Endothelial cell of umbilical vein (primary cell): Measurements from ENCODE around the gene C4orf33. TPM values are rescaled to one million over a fixed set of nuclear protein-coding genes. Genes with fewer than 3 reads are reported as not detected.

ENCODE experiments used
- BruUV-seq: library from RNA; stranded (reverse); fragments of 400-500 nt; replicated peaks from 2 replicates; lab custom pipeline; 2021; lab: Mats Ljungman, UMichigan
- CTCF ChIA-PET: fragments of 300-600, 350-600 bp; sonication (Branson Sonifier 250); formaldehyde crosslinking; loops from one replicate; lab custom pipeline; 2021; ENCODE audit warnings: antibody characterized with exemption, inconsistent platforms; lab: Charles Lee
- POLR2A ChIA-PET: fragments of 300-600, 350-600 bp; sonication (Branson Sonifier 250); formaldehyde crosslinking; loops from one replicate; lab custom pipeline; 2021; ENCODE audit warnings: antibody characterized with exemption, inconsistent platforms; lab: Charles Lee
- DNase-seq: peaks from one replicate; pipeline ENCODE4 v3.0.0-alpha.2; 2011; ENCODE audit warnings: low read depth, low spot score
- FAIRE-seq: peaks from 2 replicates; lab custom pipeline; 2011; peaks lifted over from hg19 to GRCh38; lab: Jason Lieb, UNC
- H2AFZ ChIP-seq: 2 replicates; pipeline ENCODE4 v1.6.0; 2012; ENCODE audit warnings: low read depth, low read length, control low read depth, inconsistent platforms
- H3K27ac ChIP-seq: 2 replicates; pipeline ENCODE4 v1.5.1; 2011; ENCODE audit warnings: low read depth, mild to moderate bottlenecking, control low read depth, low read length, moderate library complexity; ENCODE audit not compliant: insufficient read depth
- H3K27me3 ChIP-seq, 2 experiments: 2 replicates each; pipeline versions ENCODE4 v1.6.0 to v1.6.1; 2011; ENCODE audit warnings: low read length in 2 of 2, mixed read lengths in 1 of 2; ENCODE audit not compliant: control insufficient read depth in 2 of 2, insufficient read depth in 2 of 2
- H3K36me3 ChIP-seq, 2 experiments: 2 replicates in 1 of 2; 3 replicates in 1 of 2; pipeline ENCODE4 v1.5.1; 2011; ENCODE audit warnings: low read length in 2 of 2, mild to moderate bottlenecking in 1 of 2, moderate library complexity in 1 of 2; ENCODE audit not compliant: control insufficient read depth in 2 of 2, insufficient read depth in 2 of 2; ENCODE audit errors: extremely low read depth in 1 of 2
- H3K4me1 ChIP-seq: 3 replicates; pipeline ENCODE4 v1.5.1; 2011; ENCODE audit warnings: mild to moderate bottlenecking, low read length; ENCODE audit not compliant: control insufficient read depth, insufficient read depth; ENCODE audit errors: extremely low read depth
- H3K4me2 ChIP-seq: 2 replicates; pipeline ENCODE4 v1.6.1; 2011; ENCODE audit warnings: low read length, control low read depth, mixed read lengths; ENCODE audit not compliant: insufficient read depth
- H3K4me3 ChIP-seq, 3 experiments: fragments of 200-600 bp in 1 of 3; sonication (generic), shearing (Covaris generic) in 1 of 3; replicated peaks in 1 of 3; 2 replicates each; pipeline ENCODE4 v1.5.1; 2011 to 2016; ENCODE audit warnings: control low read depth in 3 of 3, low read length in 3 of 3, mild to moderate bottlenecking in 2 of 3, inconsistent platforms in 1 of 3, low read depth in 1 of 3, moderate library complexity in 1 of 3; ENCODE audit not compliant: insufficient read depth in 1 of 3
- H3K79me2 ChIP-seq: 2 replicates; pipeline ENCODE4 v1.6.0; 2012; ENCODE audit warnings: low read length, inconsistent platforms; ENCODE audit not compliant: control insufficient read depth, insufficient read depth
- H3K9ac ChIP-seq: replicated peaks from 2 replicates; pipeline ENCODE3; 2011; ENCODE audit warnings: low read length, control low read depth; ENCODE audit not compliant: insufficient read depth; ENCODE audit errors: extremely low read depth
- H3K9me1 ChIP-seq: replicated peaks from 3 replicates; pipeline ENCODE4 v1.6.0; 2011; ENCODE audit warnings: mild to moderate bottlenecking, low read length; ENCODE audit not compliant: control insufficient read depth, insufficient read depth; ENCODE audit errors: extremely low read depth
- H3K9me3 ChIP-seq: replicated peaks from 2 replicates; pipeline ENCODE4 v1.5.1; 2012; ENCODE audit warnings: low read length, inconsistent platforms; ENCODE audit not compliant: control insufficient read depth, insufficient read depth
- H4K20me1 ChIP-seq: replicated peaks from 2 replicates; pipeline ENCODE3; 2011; ENCODE audit warnings: mild to moderate bottlenecking, low read length; ENCODE audit not compliant: control insufficient read depth, insufficient read depth; ENCODE audit errors: extremely low read depth
- EZH2 ChIP-seq: IDR thresholded peaks from 2 replicates; pipeline ENCODE4 v1.6.1; 2012; ENCODE audit warnings: borderline replicate concordance, low read depth, mild to moderate bottlenecking, moderate library complexity, low read length, inconsistent platforms; ENCODE audit not compliant: severe bottlenecking
- FOS ChIP-seq: IDR thresholded peaks from 2 replicates; pipeline ENCODE4 v1.6.1; 2011; ENCODE audit warnings: mild to moderate bottlenecking, low read length, moderate library complexity, borderline replicate concordance; ENCODE audit not compliant: insufficient read depth
- GATA2 ChIP-seq: IDR thresholded peaks from 2 replicates; pipeline ENCODE4 v1.7.0; 2011; ENCODE audit warnings: low read depth, mild to moderate bottlenecking, moderate library complexity, mixed read lengths, low read length; ENCODE audit not compliant: insufficient read length, insufficient read depth
- JUN ChIP-seq: IDR thresholded peaks from 2 replicates; pipeline ENCODE4 v1.6.1; 2011; ENCODE audit warnings: borderline replicate concordance, low read depth; ENCODE audit not compliant: insufficient read length, insufficient read depth
- MYC ChIP-seq: IDR thresholded peaks from one replicate; pipeline ENCODE4 v1.6.1; 2011; ENCODE audit warnings: mild to moderate bottlenecking, low read depth, low read length
- POLR2A ChIP-seq: IDR thresholded peaks from 2 replicates; pipeline ENCODE4 v1.6.1; 2012; ENCODE audit warnings: low read depth, mild to moderate bottlenecking, control low read depth, low read length
- POLR2AphosphoS5 ChIP-seq: IDR thresholded peaks from 2 replicates; pipeline ENCODE4 v1.6.1; 2012; ENCODE audit warnings: low read depth, mild to moderate bottlenecking, control low read depth, low read length, moderate library complexity; ENCODE audit not compliant: insufficient read depth
- dilution Hi-C: fragments of 300-500 bp; cut with MboI; formaldehyde crosslinking; loops from one replicate; pipeline ENCODE4 v1.15.0; 2019; ENCODE audit warnings: low sequenced_read_pairs; ENCODE audit not compliant: extremely low pct_ligation_motif_present
- intact Hi-C: fragments of 100-400 bp; cut with micrococcal nuclease; formaldehyde crosslinking; loops from one replicate; pipeline ENCODE4 v1.10.0; 2022
- polyA plus RNA-seq, 4 experiments: library from polyadenylated mRNA; depleted of rRNA in 3 of 4; stranded (reverse) in 3 of 4; unstranded in 1 of 4; fragments of >200 nt; gene quantifications; 2 replicates each; pipeline versions ENCODE4 v1.2.1 to v1.2.3, GENCODE V29; 2011 to 2012; ENCODE audit warnings: missing spikeins in 1 of 4
- total RNA-seq: library from RNA; stranded (reverse); gene quantifications from 2 replicates; pipeline ENCODE4 v1.2.3, GENCODE V29; 2021
- TF ChIP-seq, protein P1 (sequence below), 2 donors: IDR thresholded peaks; 1 replicate in 1 of 2; 2 replicates in 1 of 2; pipeline ENCODE4 v1.5.1; 2011; ENCODE audit warnings: low read length in 2 of 2, mild to moderate bottlenecking in 2 of 2, moderate library complexity in 2 of 2, control low read depth in 1 of 2, inconsistent platforms in 1 of 2, low read depth in 1 of 2; ENCODE audit not compliant: insufficient read depth in 1 of 2; ENCODE audit errors: extremely low read depth in 1 of 2
- TF ChIP-seq, protein P2 (sequence below): IDR thresholded peaks from 2 replicates; pipeline ENCODE4 v1.6.1; 2011; ENCODE audit not compliant: insufficient read depth, insufficient read length

C4orf33 gene
- total and polyA plus RNA-seq, 2 donors (not counting 3 experiments of a cell fraction or from before 2014, with no cell fraction given): 2.6 to 9.4 TPM

DNA sequence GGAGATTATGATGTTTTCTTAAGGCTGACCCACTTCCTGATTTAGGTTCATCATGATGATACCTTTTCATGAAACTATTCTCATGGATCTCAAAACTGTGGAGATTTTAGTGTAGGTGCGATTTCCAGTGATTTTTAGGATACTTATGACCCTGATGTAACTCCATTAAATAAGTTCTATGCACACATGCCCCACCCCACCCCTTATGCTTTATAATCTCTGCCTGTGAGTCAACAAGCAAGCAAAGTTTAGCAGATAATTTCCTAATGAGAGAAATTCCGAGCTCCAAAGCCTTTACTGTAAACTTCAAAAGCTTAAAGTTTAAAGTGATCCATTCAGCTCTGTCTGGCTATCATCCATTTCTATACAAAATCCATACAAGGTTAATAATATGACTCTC, 56.4 kb downstream of the C4orf33 start:
- FAIRE-seq (no peak), DNase-seq (no peak)
- Histone ChIP-seq H3K4me2 (no peak overlapping the region), H3K27me3 (no peaks in the 10 kb centered on the region), H3K9ac (no peak overlapping the region), H4K20me1 (no peaks in the 10 kb centered on the region), H3K4me1 (no peaks in the 10 kb centered on the region), H2AFZ (no peak overlapping the region), H3K27ac (no peak overlapping the region), H3K79me2 (no peaks in the 10 kb centered on the region), H3K9me1 (no peaks in the 10 kb centered on the region), H3K4me3 (no peak overlapping the region), H3K9me3 (no peaks in the 10 kb centered on the region), H3K36me3 (no peaks in the 10 kb centered on the region)
- TF ChIP-seq FOS (no peak), POLR2AphosphoS5 (no peak)
- CTCF ChIA-PET: no interaction called here
- intact Hi-C loops: no loop called here
- POLR2A ChIA-PET: no interaction called here
- dilution Hi-C loops: no loop called here
- BruUV-seq: no TSS peak

DNA sequence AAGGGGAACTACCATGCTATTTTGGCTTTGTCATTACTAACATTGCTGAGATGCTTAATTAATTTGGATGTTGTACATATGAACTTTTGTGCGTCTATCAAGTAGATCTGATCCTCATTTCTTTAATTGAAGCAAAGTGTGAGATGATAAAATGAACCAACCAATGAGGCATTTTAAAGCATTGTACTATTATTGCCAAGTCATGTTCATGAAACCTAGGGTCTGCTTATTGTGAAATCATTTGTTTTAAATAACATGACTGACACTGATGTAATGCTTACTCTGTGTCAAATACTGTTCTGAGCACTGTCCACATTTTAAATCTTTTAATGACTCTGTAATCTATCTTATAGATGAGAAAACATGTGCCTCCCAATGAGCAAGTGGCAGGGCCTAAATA, 57.7 kb downstream of the C4orf33 start:
- POLR2A ChIA-PET: no interaction called here
- no peak for TF ChIP-seq EZH2
- TF ChIP-seq FOS: no peak
- TF ChIP-seq, protein P1, sequence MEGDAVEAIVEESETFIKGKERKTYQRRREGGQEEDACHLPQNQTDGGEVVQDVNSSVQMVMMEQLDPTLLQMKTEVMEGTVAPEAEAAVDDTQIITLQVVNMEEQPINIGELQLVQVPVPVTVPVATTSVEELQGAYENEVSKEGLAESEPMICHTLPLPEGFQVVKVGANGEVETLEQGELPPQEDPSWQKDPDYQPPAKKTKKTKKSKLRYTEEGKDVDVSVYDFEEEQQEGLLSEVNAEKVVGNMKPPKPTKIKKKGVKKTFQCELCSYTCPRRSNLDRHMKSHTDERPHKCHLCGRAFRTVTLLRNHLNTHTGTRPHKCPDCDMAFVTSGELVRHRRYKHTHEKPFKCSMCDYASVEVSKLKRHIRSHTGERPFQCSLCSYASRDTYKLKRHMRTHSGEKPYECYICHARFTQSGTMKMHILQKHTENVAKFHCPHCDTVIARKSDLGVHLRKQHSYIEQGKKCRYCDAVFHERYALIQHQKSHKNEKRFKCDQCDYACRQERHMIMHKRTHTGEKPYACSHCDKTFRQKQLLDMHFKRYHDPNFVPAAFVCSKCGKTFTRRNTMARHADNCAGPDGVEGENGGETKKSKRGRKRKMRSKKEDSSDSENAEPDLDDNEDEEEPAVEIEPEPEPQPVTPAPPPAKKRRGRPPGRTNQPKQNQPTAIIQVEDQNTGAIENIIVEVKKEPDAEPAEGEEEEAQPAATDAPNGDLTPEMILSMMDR (IDR thresholded peaks at IDR 0.05; ENCODE audit: extremely low read depth in 1 of 2, insufficient read depth in 1 of 2, low read depth in 1 of 2, low read length in 2 of 2): no peak
- TF ChIP-seq POLR2AphosphoS5: no peak
- no peak for TF ChIP-seq POLR2A
- TF ChIP-seq GATA2: no peak
- TF ChIP-seq, protein P2, sequence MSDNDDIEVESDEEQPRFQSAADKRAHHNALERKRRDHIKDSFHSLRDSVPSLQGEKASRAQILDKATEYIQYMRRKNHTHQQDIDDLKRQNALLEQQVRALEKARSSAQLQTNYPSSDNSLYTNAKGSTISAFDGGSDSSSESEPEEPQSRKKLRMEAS: no peak
- no peak for TF ChIP-seq MYC
- TF ChIP-seq JUN: no peak
- Histone ChIP-seq H3K9ac (no peak overlapping the region), H2AFZ (no peak overlapping the region), H3K27me3 (peaks cover 0 to 3% of the 10 kb centered on the region in 2 experiments), H3K4me3 (no peak overlapping the region), H3K4me1 (no peaks in the 10 kb centered on the region), H3K36me3 (no peaks in the 10 kb centered on the region), H3K9me1 (no peaks in the 10 kb centered on the region), H3K9me3 (no peaks in the 10 kb centered on the region), H3K4me2 (no peak overlapping the region), H3K79me2 (no peaks in the 10 kb centered on the region), H4K20me1 (no peaks in the 10 kb centered on the region), H3K27ac (no peak overlapping the region)
- dilution Hi-C loops: no loop called here
- CTCF ChIA-PET: no interaction called here
- intact Hi-C loops: no loop called here
- BruUV-seq: no TSS peak
- FAIRE-seq (no peak), DNase-seq (no peak)
